NCI-H748 (cell line): ENCODE measurements around the gene GPATCH2L.

Experiments used
- DNase-seq: peaks from one replicate; lab custom pipeline; 2025; ENCODE audit not compliant: unreplicated experiment; lab: John Stamatoyannopoulos, UW

GPATCH2L gene

GRCh38 chr14:76151398-76152332, at the start of gene GPATCH2L:
GPATCH2L (plus strand) TSS chr14:76151922; CDS start chr14:76154364, 2,442 bp downstream.
- peak; percentile 94 for DNase-seq

GRCh38 chr14:76104802-76105355, 46.8 kb upstream of the GPATCH2L start:
- DNase-seq: no peak

- DNase-seq: no peak
Measured at GRCh38 chr14:76106188-76106587, 45.5 kb upstream of the GPATCH2L start.

DNA sequence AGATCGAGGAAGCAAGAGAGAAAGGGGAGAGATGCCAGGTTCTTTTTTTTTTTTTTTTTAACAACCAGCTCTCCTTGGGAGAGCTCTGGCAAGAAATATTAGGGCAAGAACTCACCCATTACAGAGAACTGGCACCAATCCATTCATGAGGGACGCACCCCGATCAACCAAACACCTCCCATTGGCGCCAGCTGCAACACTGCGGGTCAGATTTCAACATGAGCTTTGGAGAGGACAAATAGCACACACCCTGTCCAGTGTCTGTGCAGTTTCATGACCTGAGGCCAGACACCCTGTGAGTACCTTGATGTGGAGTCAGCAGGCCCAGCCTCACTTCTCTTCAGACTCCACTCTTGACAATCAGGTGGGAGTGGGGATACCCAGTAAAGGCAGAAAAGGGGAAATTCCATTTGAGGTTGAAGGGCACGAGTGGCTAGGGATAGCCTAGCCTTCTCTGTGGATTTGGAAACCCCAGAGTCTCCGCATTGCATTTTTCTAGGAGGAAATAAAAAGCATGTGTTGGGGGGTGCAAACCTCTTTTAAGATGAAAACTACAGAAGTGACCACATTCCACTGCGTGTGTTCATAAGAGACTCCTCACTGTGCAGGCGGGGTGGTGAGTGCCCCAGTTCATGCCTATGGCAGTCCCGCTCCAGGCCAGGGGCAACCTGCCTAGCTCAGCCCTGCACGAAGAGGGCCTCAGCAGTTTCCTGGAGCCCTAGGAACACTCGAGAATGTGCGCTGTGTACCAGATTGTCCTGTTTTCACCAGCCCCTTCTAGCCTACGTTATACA, 42.4 kb upstream of the GPATCH2L start:
- peak; percentile 79 for DNase-seq

DNA sequence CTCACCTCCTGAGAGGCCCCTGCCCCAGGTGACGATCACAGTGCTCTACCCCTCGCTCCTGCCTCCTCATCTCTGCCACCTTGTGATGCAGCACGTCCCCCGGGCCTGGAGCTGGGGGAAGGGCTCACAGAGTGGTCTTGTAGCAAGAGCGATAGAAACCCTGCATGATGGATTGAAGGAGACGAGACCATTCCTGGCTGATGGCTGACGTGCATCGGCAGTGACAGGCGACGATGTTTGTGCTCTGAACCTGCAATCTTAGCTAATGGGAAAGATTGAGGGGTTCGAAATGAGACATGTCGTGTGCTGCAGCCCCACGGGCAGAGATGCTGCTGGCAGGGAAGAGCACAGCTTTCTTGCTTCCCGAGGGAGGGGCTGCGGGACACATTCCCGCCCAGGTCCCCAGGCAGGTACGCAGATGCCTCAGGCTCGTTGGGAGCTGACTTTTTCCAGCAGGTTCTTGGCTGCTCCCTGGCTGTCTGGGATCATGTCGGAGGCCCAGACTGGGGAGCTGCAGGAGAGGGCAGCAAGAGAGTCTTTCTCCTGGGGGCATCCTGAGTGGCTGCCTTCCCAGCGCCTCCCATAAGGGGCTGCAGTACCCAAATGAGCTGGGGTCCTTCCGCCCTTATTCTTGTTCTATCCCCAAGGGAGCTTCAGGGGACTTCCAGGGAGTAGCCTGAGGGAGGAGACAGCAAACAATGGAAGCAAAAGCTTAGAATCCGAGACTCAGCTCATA, 38.7 kb upstream of the GPATCH2L start:
- no peak for DNase-seq

DNA sequence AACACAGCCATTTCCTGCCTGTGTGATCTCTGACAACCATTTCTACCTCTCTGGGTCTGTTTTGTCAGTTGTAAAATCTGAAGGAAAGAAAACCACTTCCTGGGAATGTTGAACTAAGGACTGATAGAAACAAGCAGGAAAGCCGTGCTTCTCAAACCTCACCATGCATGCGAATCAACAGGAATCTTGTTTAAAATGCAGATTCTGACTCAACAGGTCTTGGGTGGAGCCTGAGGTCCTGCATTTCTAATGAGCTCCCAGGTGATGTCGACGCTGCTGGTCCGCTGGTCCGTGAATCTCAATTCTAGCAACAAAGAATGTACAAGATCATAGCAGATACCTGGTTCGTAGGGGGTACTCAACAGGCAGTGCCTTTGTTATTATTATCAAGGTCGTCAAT, 38.0 kb upstream of the GPATCH2L start:
- DNase-seq: no peak

- no peak for DNase-seq
Measured at GRCh38 chr14:76115010-76115422, 36.7 kb upstream of the GPATCH2L start.

GRCh38 chr14:76117789-76118484, 33.8 kb upstream of the GPATCH2L start:
- peak; percentile 99 for DNase-seq

DNA sequence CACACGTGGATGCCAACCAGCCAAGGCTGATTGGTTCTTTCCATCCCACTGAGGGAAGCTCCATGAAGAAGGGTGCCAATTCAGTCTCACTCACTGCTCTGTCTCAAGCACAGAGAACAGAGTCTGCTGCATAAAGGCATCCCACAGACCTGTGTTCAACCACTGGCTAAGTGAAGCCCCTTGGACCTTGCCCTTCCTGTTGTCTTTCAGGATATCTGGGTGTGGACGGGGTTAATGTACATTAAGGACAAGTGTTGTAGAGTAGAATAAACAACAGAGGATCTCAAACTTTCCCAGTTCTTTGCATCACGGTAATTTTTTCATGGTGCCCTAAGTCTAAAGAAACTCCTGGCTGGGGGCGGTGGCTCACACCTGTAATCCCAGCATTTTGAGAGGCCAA, 33.1 kb upstream of the GPATCH2L start:
- peak; percentile 31 for DNase-seq

DNA sequence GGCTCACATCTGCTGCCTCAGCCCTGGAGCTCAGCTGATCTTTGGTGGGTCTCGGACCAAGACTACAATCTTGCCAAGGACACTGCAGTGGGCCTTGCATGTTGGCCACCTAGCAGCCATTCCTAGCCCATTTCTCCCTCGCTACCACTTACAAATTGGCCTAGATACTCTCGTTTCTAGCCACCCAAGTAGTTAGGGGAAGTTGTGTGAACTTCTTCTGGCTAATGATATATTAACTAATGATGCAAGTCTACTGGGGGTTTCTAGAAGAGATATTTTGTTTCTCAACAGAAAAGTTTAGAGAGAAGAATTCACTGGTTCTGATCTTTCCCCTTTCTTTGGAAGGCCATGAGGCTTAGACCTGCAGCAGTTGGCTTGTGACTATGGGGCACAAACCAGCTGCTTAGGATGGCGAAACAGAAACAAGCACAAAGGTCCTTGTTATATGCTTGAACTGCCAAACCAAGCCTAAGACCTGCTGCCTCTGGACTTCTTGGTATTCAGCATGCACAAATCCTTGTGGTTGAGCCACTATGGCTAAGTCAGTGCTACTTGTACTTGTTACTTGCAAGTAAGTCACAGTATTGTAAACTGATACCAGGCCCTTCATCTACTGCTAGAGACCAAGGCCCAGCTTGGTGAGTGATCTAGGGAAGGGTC, 30.5 kb upstream of the GPATCH2L start:
- no peak for DNase-seq

- DNase-seq: peak; percentile 13
Measured at GRCh38 chr14:76123426-76124225, 28.1 kb upstream of the GPATCH2L start.

- DNase-seq: no peak
Measured at GRCh38 chr14:76125511-76125910, 26.2 kb upstream of the GPATCH2L start.

GRCh38 chr14:76126076-76126475, 25.6 kb upstream of the GPATCH2L start:
- DNase-seq: no peak

GRCh38 chr14:76129851-76130576, 21.7 kb upstream of the GPATCH2L start:
- DNase-seq: no peak

GRCh38 chr14:76131071-76131965, 20.4 kb upstream of the GPATCH2L start:
- DNase-seq: no peak

GRCh38 chr14:76133103-76133502, 18.6 kb upstream of the GPATCH2L start:
- no peak for DNase-seq

GRCh38 chr14:76134231-76134630, 17.5 kb upstream of the GPATCH2L start:
- DNase-seq: no peak
